Hepatocyte (in vitro differentiated cells): Measurements from ENCODE around the gene DNAJC1. TPM values are rescaled to one million over a fixed set of nuclear protein-coding genes. Genes with fewer than 3 reads are reported as not detected.

Experiments
- DNase-seq: peaks from one replicate; pipeline ENCODE4 v3.0.0-alpha.2; 2016; ENCODE audit warnings: low spot score
- H2AFZ ChIP-seq: fragments of 200-600 bp; sonication (generic); 2 replicates; pipeline ENCODE4 v1.6.0; 2016; ENCODE audit warnings: antibody characterized with exemption, mild to moderate bottlenecking
- H3K27ac ChIP-seq: fragments of 200-600 bp; sonication (generic); 2 replicates; pipeline ENCODE4 v1.5.1; 2016; ENCODE audit warnings: mild to moderate bottlenecking
- H3K27me3 ChIP-seq: fragments of 200-600 bp; sonication (generic); 2 replicates; pipeline ENCODE4 v1.6.1; 2016
- H3K36me3 ChIP-seq: fragments of 200-600 bp; sonication (generic); replicated peaks from 2 replicates; pipeline ENCODE4 v1.5.1; 2016; ENCODE audit warnings: low read depth; ENCODE audit not compliant: insufficient read depth
- H3K4me1 ChIP-seq: fragments of 200-600 bp; sonication (generic); 2 replicates; pipeline ENCODE4 v1.5.1; 2016; ENCODE audit warnings: mild to moderate bottlenecking, moderate library complexity; ENCODE audit not compliant: insufficient read depth
- H3K4me2 ChIP-seq: fragments of 200-600 bp; sonication (generic); 2 replicates; pipeline ENCODE4 v1.6.0; 2016
- H3K4me3 ChIP-seq: fragments of 200-600 bp; sonication (generic); 2 replicates; pipeline ENCODE4 v1.5.1; 2016; ENCODE audit warnings: mild to moderate bottlenecking
- H3K79me2 ChIP-seq: fragments of 200-600 bp; sonication (generic); 2 replicates; pipeline ENCODE4 v1.6.0; 2017; ENCODE audit warnings: mild to moderate bottlenecking
- H3K9me2 ChIP-seq: fragments of 200-600 bp; sonication (generic); replicated peaks from 2 replicates; pipeline ENCODE4 v1.6.0; 2017; ENCODE audit warnings: mild to moderate bottlenecking; ENCODE audit not compliant: insufficient read depth
- H3K9me3 ChIP-seq: fragments of 200-600 bp; sonication (generic); 2 replicates; pipeline ENCODE4 v1.5.1; 2016; ENCODE audit warnings: low read depth, mild to moderate bottlenecking
- H4K20me1 ChIP-seq: fragments of 200-600 bp; sonication (generic); 2 replicates; pipeline ENCODE4 v1.6.0; 2016; ENCODE audit warnings: mild to moderate bottlenecking; ENCODE audit not compliant: insufficient read depth, poor library complexity, severe bottlenecking
- CTCF ChIP-seq: fragments of 200-600 bp; sonication (generic); IDR thresholded peaks from 2 replicates; pipeline ENCODE4 v1.5.1; 2016; ENCODE audit warnings: antibody characterized with exemption, mild to moderate bottlenecking; ENCODE audit not compliant: poor library complexity
- EZH2 ChIP-seq: fragments of 200-600 bp; sonication (generic); IDR thresholded peaks from 2 replicates; pipeline ENCODE4 v1.6.1; 2016; ENCODE audit warnings: antibody characterized with exemption, mild to moderate bottlenecking, borderline replicate concordance
- EZH2phosphoT487 ChIP-seq: fragments of 200-600 bp; sonication (generic); IDR thresholded peaks from one replicate; pipeline ENCODE4 v1.6.1; 2018; ENCODE audit warnings: antibody characterized with exemption, mild to moderate bottlenecking, low read depth, moderate library complexity; ENCODE audit not compliant: unreplicated experiment, severe bottlenecking
- WGBS: methylation state at CpG from one replicate; pipeline ENCODE4 v1.1.6; 2016; ENCODE audit warnings: low lambda C conversion rate; ENCODE audit errors: missing lambda C conversion rate; 5-methylcytosine and 5-hydroxymethylcytosine counted together
- polyA plus RNA-seq: library from polyadenylated mRNA; unstranded; fragments of >200 nt; fragmentation: Nextera tagmentation; extraction: Ambion mirVana; gene quantifications from 2 replicates; pipeline ENCODE4 v1.2.1, GENCODE V29; 2016
- total RNA-seq: library from RNA; depleted of rRNA; stranded (reverse); fragments of >200 nt; gene quantifications from 2 replicates; pipeline ENCODE4 v1.2.3, GENCODE V29; 2014

DNAJC1 gene
- total and polyA plus RNA-seq, 2 experiments from 2014 or later: 64.6 to 91.7 TPM

GRCh38 chr10:21797984-21798765 is 205.4 kb downstream of the DNAJC1 start:
- Histone ChIP-seq H3K36me3 (no peaks in the 10 kb centered on the region), H4K20me1 (no peaks in the 10 kb centered on the region), H3K4me3 (no peak overlapping the region), H3K4me2 (no peak overlapping the region), H3K9me2 (no peaks in the 10 kb centered on the region), H3K4me1 (no peaks in the 10 kb centered on the region), H3K9me3 (no peaks in the 10 kb centered on the region), H3K27ac (no peak overlapping the region), H3K79me2 (no peaks in the 10 kb centered on the region), H3K27me3 (no peaks in the 10 kb centered on the region), H2AFZ (no peak overlapping the region)
- 91% methylated on average over 5 of the region's 5 CpGs for WGBS
- no peak for DNase-seq
- no peak for TF ChIP-seq EZH2

- Histone ChIP-seq H3K9me3 (no peaks in the 10 kb centered on the region), H3K4me2 (no peak overlapping the region), H3K4me3 (no peak overlapping the region), H3K79me2 (no peaks in the 10 kb centered on the region), H2AFZ (no peak overlapping the region), H4K20me1 (no peaks in the 10 kb centered on the region), H3K9me2 (no peaks in the 10 kb centered on the region), H3K36me3 (no peaks in the 10 kb centered on the region), H3K27me3 (no peaks in the 10 kb centered on the region), H3K27ac (no peak overlapping the region), H3K4me1 (no peaks in the 10 kb centered on the region)
- TF ChIP-seq EZH2 (no peak), CTCF (no peak), EZH2phosphoT487 (no peak)
- no peak for DNase-seq
- WGBS: 91% methylated on average over 3 of the region's 3 CpGs
Observed at GRCh38 chr10:21797533-21797932, 206.0 kb downstream of the DNAJC1 start.

GRCh38 chr10:21791276-21791675 is 212.3 kb downstream of the DNAJC1 start:
- no peaks in the 10 kb centered on the region for H3K27me3 ChIP-seq
- H3K4me3 ChIP-seq: no peak overlapping the region
- no peak overlapping the region for H3K4me2 ChIP-seq
- H4K20me1 ChIP-seq: no peaks in the 10 kb centered on the region
- 95% methylated on average over 2 of the region's 2 CpGs for WGBS
- no peaks in the 10 kb centered on the region for H3K79me2 ChIP-seq
- no peak overlapping the region for H3K27ac ChIP-seq
- H3K4me1 ChIP-seq: no peaks in the 10 kb centered on the region
- no peak overlapping the region for H2AFZ ChIP-seq
- TF ChIP-seq EZH2phosphoT487 (no peak), CTCF (no peak), EZH2 (no peak)
- H3K36me3 ChIP-seq: no peaks in the 10 kb centered on the region
- no peak for DNase-seq
- H3K9me3 ChIP-seq: no peaks in the 10 kb centered on the region
- H3K9me2 ChIP-seq: no peaks in the 10 kb centered on the region

- WGBS: 91% methylated on average over 1 of the region's 1 CpG
- Histone ChIP-seq H3K36me3 (no peaks in the 10 kb centered on the region), H3K27me3 (no peaks in the 10 kb centered on the region), H3K4me1 (no peaks in the 10 kb centered on the region), H3K9me2 (no peaks in the 10 kb centered on the region), H2AFZ (no peak overlapping the region), H4K20me1 (no peaks in the 10 kb centered on the region), H3K79me2 (no peaks in the 10 kb centered on the region), H3K27ac (no peak overlapping the region), H3K4me2 (no peak overlapping the region), H3K9me3 (no peaks in the 10 kb centered on the region), H3K4me3 (no peak overlapping the region)
- TF ChIP-seq CTCF: no peak
- no peak for TF ChIP-seq EZH2phosphoT487
- no peak for TF ChIP-seq EZH2
- DNase-seq: no peak
Observed at GRCh38 chr10:21776883-21777282, 226.6 kb downstream of the DNAJC1 start.
